Measurements from ENCODE around the gene HOXD1. TPM values are rescaled to one million over a fixed set of nuclear protein-coding genes. Genes with fewer than 3 reads are reported as not detected.

HOXD1 gene
- total and polyA plus RNA-seq, 11 donors, result 0.08 to 0.51 (median 0.19) TPM; not detected in 6

DNA sequence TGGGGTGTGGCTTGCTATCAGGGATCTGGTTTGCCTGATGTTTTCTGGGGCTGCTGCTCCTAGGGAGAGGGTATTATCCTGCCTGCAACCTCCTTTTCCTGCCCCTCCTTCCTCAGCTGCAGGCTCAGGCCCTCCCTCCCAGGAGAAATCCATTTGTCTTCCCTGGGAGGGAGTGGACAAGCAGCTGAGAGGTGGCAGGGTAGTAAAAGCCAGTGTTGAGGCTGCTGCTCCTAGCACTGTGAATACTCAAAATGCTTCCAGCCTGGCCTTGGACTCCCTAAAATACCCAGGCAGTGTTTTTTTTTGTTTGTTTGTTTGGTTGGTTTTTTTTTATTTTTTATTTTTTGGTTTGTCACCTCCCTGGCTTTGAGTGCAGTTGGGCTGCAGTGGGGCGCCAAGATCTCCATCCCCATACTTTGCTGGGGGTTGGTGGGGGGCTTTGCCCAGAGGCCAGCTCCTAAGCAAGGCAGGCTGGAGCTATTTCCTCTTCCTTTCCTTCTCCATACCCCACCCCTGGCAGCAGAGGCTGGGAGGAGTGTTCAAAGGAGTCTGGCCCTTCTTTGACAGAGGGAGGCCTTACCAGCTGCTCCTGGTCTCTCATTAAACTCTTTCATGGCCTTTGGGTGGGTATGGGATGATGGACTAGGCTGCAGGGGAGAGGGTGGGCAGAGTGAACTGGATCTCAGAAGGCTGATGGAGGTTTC, 17.7 kb upstream of the HOXD1 start:
- no peak for DNase-seq
- Histone ChIP-seq H3K9me3 (no peaks in the 10 kb centered on the region), H3K27ac (peak overlapping the region in 1 of 12 donors; percentile 76), H3K4me3 (no peak overlapping the region), H3K27me3 (peaks cover 48 to 100% (median 91%) of the 10 kb centered on the region in 9 donors), H3K4me1 (peaks cover 0 to 22% (median 0%) of the 10 kb centered on the region in 12 donors), H3K36me3 (no peaks in the 10 kb centered on the region)
- no peak for ATAC-seq
- TF ChIP-seq POLR2A (IDR thresholded peaks at IDR 0.05), result no peak
- TF ChIP-seq, protein P1, sequence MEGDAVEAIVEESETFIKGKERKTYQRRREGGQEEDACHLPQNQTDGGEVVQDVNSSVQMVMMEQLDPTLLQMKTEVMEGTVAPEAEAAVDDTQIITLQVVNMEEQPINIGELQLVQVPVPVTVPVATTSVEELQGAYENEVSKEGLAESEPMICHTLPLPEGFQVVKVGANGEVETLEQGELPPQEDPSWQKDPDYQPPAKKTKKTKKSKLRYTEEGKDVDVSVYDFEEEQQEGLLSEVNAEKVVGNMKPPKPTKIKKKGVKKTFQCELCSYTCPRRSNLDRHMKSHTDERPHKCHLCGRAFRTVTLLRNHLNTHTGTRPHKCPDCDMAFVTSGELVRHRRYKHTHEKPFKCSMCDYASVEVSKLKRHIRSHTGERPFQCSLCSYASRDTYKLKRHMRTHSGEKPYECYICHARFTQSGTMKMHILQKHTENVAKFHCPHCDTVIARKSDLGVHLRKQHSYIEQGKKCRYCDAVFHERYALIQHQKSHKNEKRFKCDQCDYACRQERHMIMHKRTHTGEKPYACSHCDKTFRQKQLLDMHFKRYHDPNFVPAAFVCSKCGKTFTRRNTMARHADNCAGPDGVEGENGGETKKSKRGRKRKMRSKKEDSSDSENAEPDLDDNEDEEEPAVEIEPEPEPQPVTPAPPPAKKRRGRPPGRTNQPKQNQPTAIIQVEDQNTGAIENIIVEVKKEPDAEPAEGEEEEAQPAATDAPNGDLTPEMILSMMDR (IDR thresholded peaks at IDR 0.05), result no peak
- WGBS, 4 donors, result 87 to 95% (median 88%) methylated on average over 1 of the region's 1 CpG
- intact Hi-C loops (cut with DNase I), result loop anchor here in 1 of 10 donors (10.0 kb wide), 1 partner anchor 94 kb away; the partner anchor contains the start of gene MTX2

DNA sequence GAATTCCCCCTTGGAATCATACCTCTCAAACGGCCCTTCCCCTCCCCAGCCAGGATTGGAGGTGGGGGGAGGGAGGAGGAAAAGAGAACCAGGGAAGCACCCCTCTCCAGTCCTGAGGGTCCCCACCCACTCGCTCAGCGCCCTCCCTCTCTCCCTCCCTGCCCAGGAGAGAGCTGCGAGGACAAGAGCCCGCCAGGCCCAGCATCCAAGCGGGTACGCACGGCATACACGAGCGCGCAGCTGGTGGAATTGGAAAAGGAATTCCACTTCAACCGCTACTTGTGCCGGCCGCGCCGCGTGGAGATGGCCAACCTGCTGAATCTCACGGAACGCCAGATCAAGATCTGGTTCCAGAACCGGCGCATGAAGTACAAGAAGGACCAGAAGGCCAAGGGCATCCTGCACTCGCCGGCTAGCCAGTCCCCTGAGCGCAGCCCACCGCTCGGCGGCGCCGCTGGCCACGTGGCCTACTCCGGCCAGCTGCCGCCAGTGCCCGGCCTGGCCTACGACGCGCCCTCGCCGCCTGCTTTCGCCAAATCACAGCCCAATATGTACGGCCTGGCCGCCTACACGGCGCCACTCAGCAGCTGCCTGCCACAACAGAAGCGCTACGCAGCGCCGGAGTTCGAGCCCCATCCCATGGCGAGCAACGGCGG, 17.0 kb upstream of the HOXD1 start:
- DNase-seq (no peak), ATAC-seq (no peak)
- peaks cover 48 to 100% (median 94%) of the 10 kb centered on the region in 9 donors for H3K27me3 ChIP-seq
- H3K36me3 ChIP-seq, result no peaks in the 10 kb centered on the region
- peak overlapping the region in 1 of 12 donors; percentile 7 for H3K4me3 ChIP-seq
- peak overlapping the region in 2 of 12 donors; percentile 49 to 76 for H3K27ac ChIP-seq
- TF ChIP-seq, protein P1 (IDR thresholded peaks at IDR 0.05), result no peak
- TF ChIP-seq POLR2A (IDR thresholded peaks at IDR 0.05), result no peak
- intact Hi-C loops (cut with DNase I), result loop anchor here in 1 of 10 donors (10.0 kb wide), 1 partner anchor 93 kb away; the partner anchor contains the start of gene MTX2
- H3K9me3 ChIP-seq, result no peaks in the 10 kb centered on the region
- H3K4me1 ChIP-seq, result peaks cover 0 to 22% (median 0%) of the 10 kb centered on the region in 12 donors
- 7 to 33% (median 18%) methylated on average over 31 to 51 of the region's 51 CpGs for WGBS, 4 donors

DNA sequence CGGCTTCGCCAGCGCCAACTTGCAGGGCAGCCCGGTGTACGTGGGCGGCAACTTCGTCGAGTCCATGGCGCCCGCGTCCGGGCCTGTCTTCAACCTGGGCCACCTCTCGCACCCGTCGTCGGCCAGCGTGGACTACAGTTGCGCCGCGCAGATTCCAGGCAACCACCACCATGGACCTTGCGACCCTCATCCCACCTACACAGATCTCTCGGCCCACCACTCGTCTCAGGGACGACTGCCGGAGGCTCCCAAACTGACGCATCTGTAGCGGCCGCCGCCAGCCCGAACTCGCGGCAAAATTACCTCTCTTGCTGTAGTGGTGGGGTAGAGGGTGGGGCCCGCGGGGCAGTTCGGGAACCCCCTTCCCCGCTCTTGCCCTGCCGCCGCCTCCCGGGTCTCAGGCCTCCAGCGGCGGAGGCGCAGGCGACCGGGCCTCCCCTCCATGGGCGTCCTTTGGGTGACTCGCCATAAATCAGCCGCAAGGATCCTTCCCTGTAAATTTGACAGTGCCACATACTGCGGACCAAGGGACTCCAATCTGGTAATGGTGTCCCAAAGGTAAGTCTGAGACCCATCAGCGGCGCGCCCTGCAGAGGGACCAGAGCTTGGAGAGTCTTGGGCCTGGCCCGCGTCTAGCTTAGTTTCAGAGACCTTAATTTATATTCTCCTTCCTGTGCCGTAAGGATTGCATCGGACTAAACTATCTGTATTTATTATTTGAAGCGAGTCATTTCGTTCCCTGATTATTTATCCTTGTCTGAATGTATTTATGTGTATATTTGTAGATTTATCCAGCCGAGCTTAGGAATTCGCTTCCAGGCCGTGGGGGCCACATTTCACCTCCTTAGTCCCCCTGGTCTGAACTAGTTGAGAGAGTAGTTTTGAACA, 16.2 kb upstream of the HOXD1 start:
- peaks cover 51 to 100% (median 95%) of the 10 kb centered on the region in 9 donors for H3K27me3 ChIP-seq
- WGBS, 4 donors, result 12 to 35% (median 28%) methylated on average over 39 to 60 of the region's 60 CpGs
- H3K36me3 ChIP-seq, result no peaks in the 10 kb centered on the region
- no peak for DNase-seq
- ATAC-seq, result no peak
- TF ChIP-seq, protein P1 (IDR thresholded peaks at IDR 0.05), result no peak
- no peak for TF ChIP-seq POLR2A (IDR thresholded peaks at IDR 0.05)
- H3K4me3 ChIP-seq, result peak overlapping the region in 1 of 12 donors; percentile 7
- H3K9me3 ChIP-seq, result no peaks in the 10 kb centered on the region
- peak overlapping the region in 2 of 12 donors; percentile 49 to 76 for H3K27ac ChIP-seq
- intact Hi-C loops (cut with DNase I), result loop anchor here in 1 of 10 donors (10.0 kb wide), 1 partner anchor 93 kb away; the partner anchor contains the start of gene MTX2
- peaks cover 0 to 22% (median 0%) of the 10 kb centered on the region in 12 donors for H3K4me1 ChIP-seq
